HG02885 (cell line): ENCODE data around the gene ERC2.
"Not testable (repeated sequence)": the region's sequence is repeated elsewhere in the genome, so short reads cannot be mapped to it uniquely, and the experiment has no call there.

ENCODE experiments used
- ATAC-seq: cut with Tn5 transposase; IDR thresholded peaks from one replicate; pipeline ENCODE4 v1.9.1; 2021; ENCODE audit warnings: mild to moderate bottlenecking; ENCODE audit not compliant: unreplicated experiment, poor library complexity

ERC2 gene

DNA sequence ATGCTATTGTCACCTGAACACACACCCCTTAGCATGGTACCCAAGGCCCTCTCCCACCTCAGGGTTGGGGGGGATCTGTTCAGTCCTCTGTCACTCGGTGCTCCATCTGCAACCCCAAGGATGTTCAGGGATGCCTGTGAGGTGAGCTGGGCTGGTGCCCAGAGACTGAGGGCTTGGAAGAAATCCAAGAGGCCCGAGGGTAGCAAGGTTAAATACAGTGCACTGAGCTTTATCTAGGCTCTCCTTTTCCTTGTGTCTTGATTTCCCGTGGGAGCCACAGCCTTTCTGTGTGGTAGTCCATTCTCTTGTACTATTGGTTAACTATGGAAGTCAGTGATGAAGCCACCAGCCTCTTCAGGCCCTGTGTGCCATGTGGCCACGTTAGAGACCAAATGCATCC, 962.5 kb downstream of the ERC2 start:
- ATAC-seq, result no peak

DNA sequence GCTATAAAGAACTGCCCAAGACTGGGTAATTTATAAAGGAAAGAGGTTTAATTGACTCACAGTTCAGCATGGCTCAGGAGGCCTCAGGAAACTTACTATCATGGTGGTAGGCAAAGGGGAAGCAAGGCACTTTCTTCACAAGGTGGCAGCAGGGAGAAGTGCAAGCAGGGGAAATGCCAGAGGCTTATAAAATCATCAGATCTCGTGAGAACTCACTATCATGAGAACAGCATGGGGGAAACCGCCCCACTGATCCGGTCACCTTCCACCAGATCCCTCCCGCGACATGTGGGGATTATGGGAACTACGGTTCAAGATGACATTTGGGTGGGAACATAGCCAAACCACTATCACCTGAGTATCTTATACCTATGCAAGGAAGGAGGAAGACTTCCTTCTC, 963.2 kb downstream of the ERC2 start:
- ATAC-seq, result not testable (repeated sequence)

DNA sequence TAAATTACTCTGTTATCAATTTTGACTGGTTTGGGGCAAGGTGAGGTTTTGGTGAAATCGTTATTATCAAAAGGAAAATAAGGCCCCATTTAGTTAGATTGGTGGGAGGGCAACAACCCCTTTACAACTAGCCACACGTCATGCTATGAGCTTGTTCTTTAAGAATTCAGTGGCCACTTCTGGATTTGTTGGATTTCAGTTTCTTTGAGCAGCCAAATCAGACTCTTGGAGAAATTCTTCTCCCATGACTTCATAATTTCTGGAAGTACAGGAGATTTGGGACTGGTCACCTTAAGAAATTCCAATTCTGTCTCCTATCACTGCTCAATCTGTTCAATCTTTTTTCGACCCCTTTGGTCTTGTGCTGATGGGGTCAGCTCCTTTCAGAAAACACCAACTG, 966.4 kb downstream of the ERC2 start:
- no peak for ATAC-seq

DNA sequence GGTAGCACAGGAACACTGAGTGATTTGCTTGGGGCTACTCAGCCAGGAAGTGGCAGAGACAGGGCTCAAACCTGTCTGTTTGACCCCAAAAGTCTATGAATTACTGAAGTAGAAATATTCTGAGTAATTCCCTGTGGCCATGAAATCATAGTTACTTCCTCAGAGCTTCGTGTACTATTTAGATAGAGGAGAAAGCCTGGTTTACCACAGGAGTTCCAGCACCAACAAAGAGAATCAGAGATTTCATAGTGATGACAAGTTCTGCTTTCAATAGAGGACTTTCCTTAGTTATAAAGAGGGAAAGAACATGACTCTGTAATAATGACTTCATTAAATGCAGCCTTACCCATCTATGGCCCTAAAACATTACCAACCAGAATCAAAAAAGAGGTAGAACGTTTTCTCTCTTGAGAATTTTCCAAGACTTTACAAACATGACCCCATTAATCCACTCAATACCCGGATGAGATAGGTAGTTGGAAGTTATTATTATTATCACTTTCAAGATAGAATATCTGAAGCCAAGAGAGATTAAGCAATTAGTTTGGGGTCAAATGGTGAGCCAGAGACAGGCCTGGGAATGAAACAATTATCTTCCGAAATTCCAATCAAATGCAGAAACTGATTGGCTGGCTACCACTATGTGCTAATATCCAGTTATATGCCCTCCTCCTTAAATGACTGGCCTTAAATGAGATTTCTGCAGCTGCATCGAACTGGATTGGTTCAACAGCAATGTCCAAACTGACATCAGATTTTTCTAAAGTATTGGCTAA, 967.5 kb downstream of the ERC2 start:
- no peak for ATAC-seq

DNA sequence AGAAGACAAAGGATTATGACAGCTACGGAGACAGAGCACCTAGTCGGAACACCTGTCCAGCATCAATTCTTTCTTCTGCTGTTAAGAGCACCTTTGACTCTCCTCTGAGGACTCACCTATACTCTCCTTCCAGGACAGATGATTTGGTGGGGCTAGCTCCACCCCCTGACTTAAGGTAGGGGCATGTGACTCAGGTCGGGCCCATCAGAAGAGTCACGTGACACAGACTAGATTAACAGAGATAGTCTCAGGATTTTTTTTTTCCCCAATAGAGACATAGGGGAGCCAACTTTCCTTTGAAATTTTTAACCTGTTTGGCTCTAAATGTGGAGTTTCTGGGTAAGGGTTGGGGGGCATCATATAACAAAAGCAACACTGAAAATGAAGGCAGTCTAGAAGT, 969.7 kb downstream of the ERC2 start:
- no peak for ATAC-seq

DNA sequence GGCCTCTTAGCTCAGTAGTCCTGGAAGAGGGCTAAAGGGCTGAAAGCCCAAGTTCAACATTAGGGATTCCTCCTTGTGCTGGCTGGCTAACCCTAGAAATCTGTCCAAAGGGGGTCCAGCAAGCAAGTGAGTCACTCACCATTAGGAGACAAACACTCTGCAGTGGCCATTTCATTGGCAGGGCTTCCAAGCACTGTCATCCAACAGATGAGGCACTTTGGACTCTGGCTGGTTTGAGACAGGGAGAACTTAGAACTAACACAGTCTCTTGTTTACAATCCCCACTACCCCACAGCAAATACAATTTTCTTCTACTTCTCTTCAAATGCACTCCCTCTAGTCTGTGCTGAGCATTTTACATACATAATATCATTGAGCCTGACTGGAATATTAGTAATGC, 971.0 kb downstream of the ERC2 start:
- ATAC-seq, result no peak

DNA sequence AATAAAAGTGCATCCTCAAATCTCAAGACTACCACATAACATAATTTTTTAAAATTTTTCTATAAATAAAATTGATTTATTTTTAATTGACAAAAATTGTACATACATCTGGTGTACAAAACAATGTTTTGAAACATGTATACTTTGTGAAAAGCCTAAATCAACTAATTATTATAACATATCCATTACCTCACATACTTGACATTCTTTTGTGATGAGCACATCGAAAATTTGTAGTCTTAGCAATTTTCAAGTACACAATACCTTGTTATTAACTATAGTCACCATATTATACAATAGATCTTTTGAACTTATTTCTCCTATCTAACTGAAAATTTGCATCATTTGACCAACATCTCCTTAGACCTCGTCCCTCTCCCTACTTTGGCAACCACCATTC, 973.3 kb downstream of the ERC2 start:
- no peak for ATAC-seq

DNA sequence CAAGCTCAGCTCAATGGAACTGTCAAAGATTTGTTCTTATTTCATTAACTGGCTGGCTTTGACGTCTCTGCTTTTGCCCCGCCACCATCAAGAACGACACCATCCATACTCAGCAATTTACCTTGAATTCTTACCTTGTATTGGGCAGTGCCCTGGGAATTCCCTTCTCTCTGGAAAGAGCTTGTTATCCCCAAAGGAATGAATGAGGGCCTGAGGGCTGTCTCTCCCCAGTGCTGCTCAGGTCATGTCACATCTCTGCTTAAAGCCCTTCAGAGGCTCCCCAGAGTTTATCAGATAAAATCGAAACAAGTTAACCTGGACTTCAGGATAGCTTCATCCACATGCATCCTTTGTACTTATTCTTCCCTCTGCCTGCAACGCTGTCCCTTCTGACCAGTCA, 975.3 kb downstream of the ERC2 start:
- no peak for ATAC-seq

DNA sequence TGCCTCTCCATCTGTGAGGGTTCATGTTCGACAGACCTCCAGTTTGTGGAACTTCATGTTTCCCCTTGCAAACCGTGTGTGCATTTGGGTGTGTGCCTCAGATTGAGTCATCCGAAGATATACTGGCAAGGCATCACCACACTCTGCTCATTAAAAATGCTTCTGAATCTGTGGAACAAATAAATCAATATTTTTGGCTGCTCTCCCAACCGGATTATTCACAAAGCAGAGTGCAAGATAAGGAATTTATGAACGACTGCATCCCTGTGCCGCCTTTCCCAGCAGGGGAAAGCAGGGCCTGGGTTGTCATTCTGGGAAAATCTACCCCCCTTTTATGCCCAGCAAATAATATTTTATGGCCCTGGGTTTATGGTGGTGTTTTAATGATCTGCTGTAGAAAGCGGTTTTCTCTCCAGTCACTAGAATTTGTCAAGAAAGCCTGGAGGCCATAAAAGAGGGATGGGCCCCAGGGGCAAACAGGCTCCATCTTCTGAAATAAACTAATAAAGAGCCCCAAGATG, 976.9 kb downstream of the ERC2 start:
- no peak for ATAC-seq

DNA sequence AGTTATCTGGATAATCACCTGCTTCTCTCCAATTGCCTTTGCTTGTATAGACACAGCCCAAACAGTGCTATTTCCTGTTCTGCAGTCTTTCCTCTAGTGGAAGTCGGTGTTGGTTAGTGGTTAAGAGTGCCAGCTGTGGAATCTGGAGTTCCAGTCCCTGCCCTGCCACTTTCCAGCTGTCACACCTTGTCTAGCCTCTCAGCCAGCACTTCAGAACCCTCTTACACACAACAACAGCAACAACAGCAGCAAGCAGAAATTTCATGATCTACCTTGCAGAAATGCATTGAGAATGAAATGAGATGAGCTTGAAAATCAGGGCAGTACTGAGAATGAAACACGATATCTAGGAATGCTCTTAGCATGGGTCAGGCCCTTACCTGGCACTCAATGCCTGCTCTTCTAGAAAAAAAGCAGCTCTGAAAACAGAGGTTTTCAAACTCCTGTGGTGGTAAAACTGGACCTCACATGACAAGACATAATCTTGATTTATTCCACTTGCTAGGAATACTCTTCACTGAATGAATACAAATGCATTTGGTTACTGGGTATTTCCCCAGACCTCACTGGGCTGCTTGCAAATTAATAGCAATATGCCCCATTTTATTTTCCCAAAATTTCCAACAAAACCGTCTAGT, 977.9 kb downstream of the ERC2 start:
- no peak for ATAC-seq

DNA sequence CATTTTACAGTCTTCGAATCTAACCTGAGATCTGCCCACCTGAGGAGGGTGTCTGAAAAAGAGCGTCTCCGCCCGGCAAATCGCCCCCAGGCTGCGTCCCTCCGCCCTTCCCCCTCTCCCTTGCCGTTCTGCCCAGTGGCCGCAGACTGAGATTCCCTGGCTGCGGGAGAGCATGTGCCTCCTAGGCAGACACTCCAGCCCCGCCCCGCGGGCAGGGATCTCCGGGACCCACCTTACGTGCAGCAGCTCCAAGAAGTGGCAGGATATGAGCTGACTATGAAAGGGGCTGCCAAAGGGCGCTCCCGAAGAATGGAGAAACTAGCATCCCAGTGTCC, 978.5 kb downstream of the ERC2 start:
- no peak for ATAC-seq

DNA sequence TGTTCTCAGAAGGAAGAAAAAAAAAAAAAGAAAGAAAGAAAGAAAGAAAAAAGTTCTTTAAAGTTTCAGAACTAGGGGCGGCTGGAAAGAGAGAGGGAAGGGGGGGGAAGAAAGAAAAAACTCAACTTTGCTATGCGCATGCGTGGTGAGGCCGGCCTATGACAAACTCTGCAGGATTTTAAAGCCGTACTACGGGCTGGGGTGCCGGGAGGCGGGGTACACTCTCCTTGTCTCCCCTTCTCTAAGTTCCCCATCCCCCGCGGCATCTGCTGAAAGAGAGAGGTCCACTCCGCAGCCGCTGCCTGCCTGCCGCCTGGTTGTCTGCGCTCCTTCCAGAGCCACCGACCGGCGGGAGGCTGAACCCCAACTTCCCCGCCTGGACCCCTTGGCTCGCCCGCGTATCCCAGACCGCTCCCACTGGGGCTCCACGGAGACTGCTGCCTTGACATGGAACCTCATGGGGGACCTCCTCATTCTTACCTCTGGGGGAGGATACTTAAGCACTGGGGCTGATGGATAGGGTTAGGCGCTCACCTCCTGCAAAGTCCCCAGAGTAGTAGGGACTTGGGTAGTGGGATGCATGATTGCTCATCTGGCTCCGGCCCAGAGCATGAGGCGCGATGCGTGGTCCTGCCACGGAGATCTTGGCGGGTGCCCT, 979.7 kb downstream of the ERC2 start:
- no peak for ATAC-seq

DNA sequence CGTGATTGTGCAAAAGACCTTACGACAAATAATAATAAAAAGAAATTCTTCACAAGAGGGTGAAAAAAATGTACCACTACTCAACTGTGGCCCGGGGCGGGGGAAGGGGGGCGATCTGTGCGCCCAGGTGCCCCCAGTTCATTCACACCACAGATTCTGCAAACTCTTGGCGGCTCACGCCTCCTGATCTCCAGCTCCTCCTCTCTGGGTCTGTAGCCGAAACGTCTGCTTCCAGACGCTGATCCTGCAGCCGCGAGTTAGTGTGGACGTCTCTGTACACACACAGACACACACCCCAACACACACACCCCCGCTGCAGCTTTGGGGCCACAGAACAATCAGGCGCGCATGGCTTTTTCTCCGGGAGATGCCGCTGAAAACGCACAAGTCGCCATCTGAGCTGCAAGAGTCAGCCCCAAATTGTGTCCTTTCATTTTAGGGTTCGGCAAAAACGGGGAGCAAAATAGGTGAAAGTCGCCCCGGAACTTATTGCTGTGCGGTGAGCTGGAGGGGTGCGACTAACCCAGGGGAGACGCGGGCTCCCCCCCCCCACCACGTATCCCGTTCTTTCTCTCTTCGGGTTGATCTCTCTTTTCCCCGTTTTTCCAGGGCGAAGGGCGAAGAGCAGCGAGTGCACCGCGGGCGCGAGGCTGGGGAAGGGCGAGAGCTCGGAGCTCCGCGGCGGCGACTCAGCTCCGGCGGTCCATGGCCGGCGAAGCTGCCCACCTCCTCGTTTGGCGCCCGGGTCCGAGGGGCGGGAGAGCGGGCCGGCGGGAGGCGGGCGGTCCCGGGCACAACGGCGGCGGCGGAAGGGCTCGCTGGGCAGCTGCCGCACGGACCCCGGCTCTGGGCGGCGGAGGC, 980.7 kb downstream of the ERC2 start:
- ATAC-seq, result no peak

DNA sequence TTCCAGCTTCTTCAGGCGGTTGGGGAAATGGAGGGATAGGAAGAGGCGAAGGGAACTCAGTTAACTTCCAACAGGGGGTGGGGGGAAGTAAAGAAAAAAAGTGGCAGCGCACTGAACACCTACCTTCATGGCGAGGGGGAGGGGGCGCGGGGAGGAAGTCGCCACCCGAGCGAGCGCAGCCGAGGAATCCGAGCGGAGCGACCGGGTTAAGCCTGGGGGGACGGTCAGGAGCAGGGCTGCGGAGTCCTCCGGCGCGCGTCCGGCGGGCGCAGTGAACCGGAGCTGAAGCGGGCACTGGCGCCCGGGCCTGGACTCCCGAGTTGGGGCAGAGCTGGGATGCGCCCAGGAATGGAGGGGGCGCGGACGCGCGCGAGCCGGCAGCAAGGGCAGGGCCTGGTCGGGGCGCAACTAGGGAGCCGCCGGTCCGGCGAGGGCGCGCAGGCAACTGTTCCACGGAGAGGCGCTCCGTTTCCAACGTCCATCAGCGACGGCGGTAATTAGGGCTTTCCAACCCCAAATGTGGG, 981.3 kb downstream of the ERC2 start, which contains the start of gene WNT5A:
Gene WNT5A (minus strand): TSS at position 450 of the 524 bp plus-strand sequence. CDS start 321 bp downstream, at position 129.
- no peak for ATAC-seq

DNA sequence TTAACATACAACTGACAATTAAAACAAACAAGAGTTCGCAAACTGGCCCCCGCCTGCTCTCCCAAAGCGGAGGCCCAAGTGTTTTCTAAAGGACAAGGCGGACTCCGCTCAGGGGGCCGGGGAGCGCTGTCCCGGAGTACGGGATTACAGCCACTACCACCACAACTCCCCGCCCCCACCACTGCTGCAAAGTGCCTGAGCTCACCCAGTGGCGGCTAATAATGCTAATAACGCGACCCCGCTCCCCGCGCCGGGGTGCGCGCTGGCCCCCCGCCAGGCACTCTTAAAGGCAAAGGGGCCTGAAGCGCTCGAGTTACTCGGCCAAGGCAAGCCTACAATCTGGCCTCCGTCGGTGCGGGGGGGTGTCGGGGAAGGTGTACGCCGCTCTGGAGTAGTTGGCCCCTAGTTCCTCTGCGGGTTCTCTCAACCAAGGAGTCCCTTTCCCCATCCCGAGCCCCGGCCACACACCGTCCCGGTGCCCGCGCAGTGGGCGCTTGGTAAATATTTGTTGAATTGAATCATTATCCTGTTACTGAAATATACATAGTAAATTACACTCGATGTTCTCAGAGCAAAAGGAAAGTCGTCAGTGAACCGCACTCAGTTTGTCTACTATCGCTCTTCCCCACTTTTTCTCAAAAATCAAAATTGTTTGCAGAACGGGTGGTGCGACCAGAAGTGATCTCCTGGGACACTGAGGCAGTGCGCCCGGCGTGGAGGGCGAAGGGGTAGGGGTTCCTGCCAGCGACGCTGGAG, 982.0 kb downstream of the ERC2 start:
- no peak for ATAC-seq

DNA sequence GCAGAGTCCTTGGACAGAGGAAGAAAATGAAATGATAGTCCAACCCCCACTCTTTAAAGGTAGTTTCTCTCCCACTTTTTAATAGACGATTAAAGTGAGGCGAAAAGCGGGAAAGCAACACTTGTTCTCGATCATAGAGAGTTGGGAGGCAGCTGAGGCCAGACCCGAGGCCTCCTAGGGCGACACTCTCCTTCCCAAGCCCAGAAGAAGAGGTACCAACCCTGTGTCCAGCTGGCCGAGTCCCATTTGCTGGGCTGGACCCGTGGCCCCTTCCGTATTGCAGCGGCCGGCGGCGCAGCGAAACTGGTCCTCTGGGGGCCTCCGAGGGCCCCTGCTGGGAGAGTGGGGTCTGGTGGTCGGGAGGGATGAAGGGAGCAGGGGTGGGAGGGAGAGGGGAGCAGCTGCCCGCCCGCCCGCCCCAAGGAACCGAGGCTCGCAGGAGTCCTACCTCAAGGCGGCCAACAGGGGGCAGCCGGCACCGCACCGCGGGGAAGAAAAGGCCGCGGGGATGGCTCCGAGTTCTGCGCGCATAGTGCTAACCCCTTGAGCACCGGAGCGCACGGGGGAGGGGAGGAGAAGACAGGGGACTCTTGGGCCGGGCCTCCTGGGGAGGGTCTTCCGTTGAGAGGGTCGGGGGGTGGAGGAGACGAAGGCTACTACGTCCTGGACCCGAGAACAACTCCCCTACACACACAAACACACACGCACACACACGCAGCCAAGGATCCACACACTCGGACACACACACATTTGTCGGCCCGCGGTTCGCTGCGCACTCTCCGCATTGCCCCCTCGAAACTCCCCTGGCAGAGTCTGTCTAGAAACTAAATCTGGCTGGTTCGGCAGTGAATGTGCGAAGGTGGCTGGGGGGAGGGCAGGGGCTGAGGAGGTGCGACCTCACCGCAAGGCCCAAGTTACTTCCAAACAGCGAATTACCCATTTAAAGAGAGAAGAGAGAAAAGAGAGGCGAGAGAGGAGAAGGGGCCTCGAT, 983.2 kb downstream of the ERC2 start:
- ATAC-seq, result peak; percentile 72

DNA sequence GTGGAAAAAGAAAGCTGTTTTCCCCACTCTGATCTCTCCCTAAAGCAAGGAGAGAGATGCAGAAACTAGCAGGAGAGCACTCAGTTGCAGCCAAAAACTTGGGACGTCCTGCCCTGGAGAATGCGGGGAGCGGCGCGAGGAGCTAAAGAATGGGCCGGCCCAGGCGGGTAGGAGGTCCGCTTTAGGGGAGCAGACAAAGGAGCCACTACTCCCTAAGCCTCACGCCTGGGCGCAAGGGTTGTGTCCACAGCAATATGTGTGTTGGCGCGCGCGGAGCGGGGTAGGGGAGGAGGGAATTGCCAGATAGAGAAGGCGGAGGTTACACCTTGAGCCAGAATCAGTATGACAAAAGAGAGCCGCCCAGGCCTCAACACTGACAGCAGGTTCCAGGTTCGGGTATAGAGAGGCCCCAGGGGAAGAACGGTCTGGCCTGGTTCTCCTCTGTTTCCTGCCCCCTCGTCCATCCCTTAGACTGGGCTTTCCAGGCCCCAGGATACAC, 984.0 kb downstream of the ERC2 start:
- no peak for ATAC-seq
